GM12878 (cell line): ENCODE results near the gene TSHZ2. TPM values are rescaled to one million over a fixed set of nuclear protein-coding genes. Genes with fewer than 3 reads are reported as not detected.

Experiments used
- ATAC-seq: fragments of 200-7000 bp; cut with Tn5 transposase; 3 replicates; pipeline ENCODE4 v1.9.1; 2020; ENCODE audit warnings: mild to moderate bottlenecking, moderate library complexity
- BruUV-seq: library from RNA; stranded (reverse); fragments of 400-500 nt; replicated peaks from 2 replicates; lab custom pipeline; 2021; lab: Mats Ljungman, UMichigan
- CTCF ChIA-PET: fragments of 300-600 bp; sonication (Branson Sonifier 250); formaldehyde crosslinking; extraction: SDS; loops from one replicate; lab custom pipeline; 2021; ENCODE audit warnings: inconsistent platforms; lab: Yijun Ruan, JAX
- POLR2A ChIA-PET: fragments of 350-600 bp; formaldehyde crosslinking; extraction: SDS; loops from one replicate; lab custom pipeline; 2021; ENCODE audit warnings: inconsistent platforms; lab: Charles Lee
- RAD21 ChIA-PET: fragments of 300-600 bp; sonication (Branson Sonifier 250); formaldehyde crosslinking; loops from one replicate; lab custom pipeline; 2023; ENCODE audit warnings: antibody characterized with exemption; ENCODE audit not compliant: unreplicated experiment; lab: Charles Lee
- SMC1A ChIA-PET: fragments of 300-600 bp; sonication (Branson Sonifier 250); formaldehyde crosslinking; loops from one replicate; lab custom pipeline; 2023; ENCODE audit not compliant: unreplicated experiment, uncharacterized antibody; lab: Charles Lee
- DNase-seq: peaks from one replicate; pipeline ENCODE4 v3.0.0-alpha.2; 2011; ENCODE audit warnings: low read depth, low spot score
- FAIRE-seq: peaks from 3 replicates; lab custom pipeline; 2011; peaks lifted over from hg19 to GRCh38; lab: Jason Lieb, UNC
- H2AFZ ChIP-seq: 2 replicates; pipeline ENCODE4 v1.6.0; 2011; ENCODE audit warnings: low read depth, low read length, control low read depth; ENCODE audit not compliant: control insufficient read depth
- H3K27ac ChIP-seq: 2 replicates; pipeline ENCODE4 v1.5.1; 2011; ENCODE audit warnings: control low read depth; ENCODE audit not compliant: control insufficient read depth, insufficient read depth
- H3K27me3 ChIP-seq, 2 experiments: replicated peaks in 1 of 2; 2 replicates each; pipeline versions ENCODE4 v1.6.0 to v1.6.1; 2011; ENCODE audit warnings: low read length in 1 of 2; ENCODE audit not compliant: control insufficient read depth in 2 of 2, insufficient read depth in 2 of 2
- H3K36me3 ChIP-seq, 2 experiments: 2 replicates each; pipeline ENCODE4 v1.5.1; 2011; ENCODE audit warnings: low read length in 1 of 2; ENCODE audit not compliant: control insufficient read depth in 2 of 2, insufficient read depth in 2 of 2
- H3K4me1 ChIP-seq: 2 replicates; pipeline ENCODE4 v1.6.1; 2011; ENCODE audit warnings: mild to moderate bottlenecking, low read length, moderate library complexity, mixed read lengths; ENCODE audit not compliant: control insufficient read depth, insufficient read depth
- H3K4me2 ChIP-seq: 2 replicates; pipeline ENCODE4 v1.6.0; 2011; ENCODE audit warnings: control low read depth; ENCODE audit not compliant: control insufficient read depth, insufficient read depth
- H3K4me3 ChIP-seq: fragments of 200-600 bp; sonication (generic); 2 replicates; pipeline ENCODE4 v1.5.1; 2016
- H3K79me2 ChIP-seq: 2 replicates; pipeline ENCODE4 v1.6.0; 2011; ENCODE audit warnings: low read length; ENCODE audit not compliant: control insufficient read depth, insufficient read depth
- H3K9ac ChIP-seq: 2 replicates; pipeline ENCODE4 v1.8.0; 2011; ENCODE audit warnings: low read length, control low read depth, mixed read lengths; ENCODE audit not compliant: control insufficient read depth, insufficient read depth
- H3K9me3 ChIP-seq: replicated peaks from 3 replicates; pipeline ENCODE4 v1.5.1; 2011; ENCODE audit warnings: mild to moderate bottlenecking, low read length; ENCODE audit not compliant: control insufficient read depth, insufficient read depth
- H4K20me1 ChIP-seq: 2 replicates; pipeline ENCODE4 v1.6.0; 2011; ENCODE audit not compliant: control insufficient read depth, insufficient read depth
- ATF7 ChIP-seq: fragments of 450-650 bp; IDR thresholded peaks from 2 replicates; pipeline ENCODE4 v1.6.1; 2016; ENCODE audit warnings: low read depth, mild to moderate bottlenecking
- EP300 ChIP-seq, 2 experiments: fragments of 150-350 bp in 1 of 2; IDR thresholded peaks; 2 replicates each; pipeline ENCODE4 v1.6.1; 2011 to 2012; ENCODE audit warnings: low read depth in 2 of 2, low read length in 2 of 2, borderline replicate concordance in 1 of 2, improper control_type of control experiment in 1 of 2, inconsistent platforms in 1 of 2; ENCODE audit not compliant: control insufficient read depth in 1 of 2
- HSF1 ChIP-seq: fragments of 150-350 bp; IDR thresholded peaks from 2 replicates; pipeline ENCODE4 v1.6.1; 2014; ENCODE audit warnings: mild to moderate bottlenecking, low read depth, low read length
- KAT2A ChIP-seq: conservative IDR thresholded peaks from 2 replicates; pipeline ENCODE4 v1.6.1; 2011; ENCODE audit warnings: low read depth, low read length; ENCODE audit not compliant: control insufficient read depth
- SIN3A ChIP-seq: IDR thresholded peaks from 2 replicates; pipeline ENCODE4 v1.6.1; 2012; ENCODE audit warnings: low read depth, low read length, improper control_type of control experiment
- SMAD5 ChIP-seq: IDR thresholded peaks from 2 replicates; pipeline ENCODE4 v1.6.1; 2016; ENCODE audit warnings: antibody characterized with exemption, low read depth
- ZNF24 ChIP-seq: fragments of 450-650 bp; IDR thresholded peaks from 2 replicates; pipeline ENCODE4 v1.6.1; 2017; ENCODE audit warnings: antibody characterized with exemption, mild to moderate bottlenecking
- ZNF622 ChIP-seq: fragments of 450-650 bp; IDR thresholded peaks from 2 replicates; pipeline ENCODE4 v1.6.1; 2017; ENCODE audit warnings: mild to moderate bottlenecking, inconsistent platforms
- WGBS: methylation state at CpG from one replicate; pipeline ENCODE4 v1.1.6; 2016; ENCODE audit warnings: low lambda C conversion rate; ENCODE audit not compliant: insufficient replicate concordance, insufficient coverage; ENCODE audit errors: missing lambda C conversion rate; 5-methylcytosine and 5-hydroxymethylcytosine counted together
- in situ Hi-C: fragments of 300-500 bp; cut with MboI; formaldehyde crosslinking; loops from 9 replicates; pipeline ENCODE4 v1.14.3; 2018; ENCODE audit warnings: mixed read lengths
- intact Hi-C: fragments of 100-400 bp; cut with micrococcal nuclease; formaldehyde crosslinking; loops from one replicate; pipeline ENCODE4 v1.14.2; 2022; ENCODE audit not compliant: unreplicated experiment
- polyA plus RNA-seq, 11 experiments: library from polyadenylated mRNA; depleted of rRNA in 4 of 11; unstranded in 6 of 11; stranded (reverse) in 5 of 11; fragments of >200 nt; fragmentation: Nextera tagmentation in 4 of 11; fragmentation: Illumina TruSeq in 1 of 11; extraction: Ambion mirVana in 4 of 11; extraction: Trizol in 1 of 11; gene quantifications; 1 replicate in 1 of 11; 2 replicates in 10 of 11; pipeline versions ENCODE4 v1.2.1 to v1.2.3, GENCODE V29; 2011 to 2016; ENCODE audit warnings: inconsistent platforms in 2 of 11, missing spikeins in 2 of 11, low read depth in 1 of 11
- total RNA-seq, 4 experiments: library from RNA; depleted of rRNA in 3 of 4; stranded (reverse); fragments of >200 nt in 3 of 4; fragmentation: Illumina TruSeq in 1 of 4; extraction: Trizol in 1 of 4; gene quantifications; 2 replicates each; pipeline versions ENCODE4 v1.2.1 to v1.2.3, GENCODE V29; 2013 to 2021

TSHZ2 gene
- total and polyA plus RNA-seq, 10 of the 15 experiments (the other 5 are each of a cell fraction or from before 2014, with no cell fraction given), result 0.01 to 0.86 (median 0.13) TPM; not detected in 2

DNA sequence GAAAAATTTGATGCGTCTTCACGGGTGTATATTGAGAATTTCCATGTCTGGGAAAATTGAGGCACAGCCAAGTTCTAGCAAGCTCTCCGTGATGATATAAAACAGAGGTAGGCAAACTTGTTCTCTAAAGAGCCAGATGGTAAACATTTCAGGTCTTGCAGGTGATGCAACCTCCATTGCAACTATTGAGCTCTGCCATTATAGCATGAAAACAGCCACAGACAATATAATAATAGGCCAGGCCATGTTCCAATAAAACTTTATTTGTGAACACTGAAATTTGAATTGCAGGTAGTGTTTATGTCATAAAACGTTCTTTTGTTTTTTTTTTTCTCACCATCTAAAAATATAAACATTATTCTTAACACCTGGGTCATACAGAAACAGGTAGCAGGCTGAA is 453.3 kb downstream of the TSHZ2 start (continued):
- no peak for TF ChIP-seq HSF1
- TF ChIP-seq EP300 (IDR thresholded peaks at IDR 0.05; ENCODE audit: borderline replicate concordance in 1 of 2, control insufficient read depth in 1 of 2, low read depth in 2 of 2, low read length in 2 of 2), result no peak

GRCh38 chr20:53425941-53426340 is 453.8 kb downstream of the TSHZ2 start:
- ATAC-seq (no peak), DNase-seq (no peak), FAIRE-seq (no peak)
- no peak overlapping the region for H3K4me3 ChIP-seq
- in situ Hi-C loops (no loop called here), intact Hi-C loops (no loop called here)
- no peaks in the 10 kb centered on the region for H4K20me1 ChIP-seq
- ChIA-PET POLR2A (no interaction called here), CTCF (no interaction called here)
- H3K27me3 ChIP-seq, result no peaks in the 10 kb centered on the region; a peak in 1 of 4 replicates
- H2AFZ ChIP-seq, result no peak overlapping the region
- H3K36me3 ChIP-seq, result no peaks in the 10 kb centered on the region
- 8% methylated on average over 3 of the region's 3 CpGs for WGBS
- no peak for TF ChIP-seq ATF7
- TF ChIP-seq SIN3A, result no peak
- no peak for TF ChIP-seq ZNF622
- no peak for TF ChIP-seq SMAD5
- no peak for TF ChIP-seq ZNF24
- no peak for TF ChIP-seq KAT2A
- TF ChIP-seq, all 136 proteins: peak for 0
- Histone ChIP-seq H3K9ac (no peak overlapping the region), H3K9me3 (no peaks in the 10 kb centered on the region; the same call in 2 of the 3 replicates), H3K4me1 (no peaks in the 10 kb centered on the region), H3K79me2 (no peaks in the 10 kb centered on the region), H3K27ac (no peak overlapping the region), H3K4me2 (no peak overlapping the region)
- RAD21 ChIA-PET, result no interaction called here
- SMC1A ChIA-PET, result no interaction called here
- no TSS peak for BruUV-seq
